Hypothalamus (tissue), 51 donors: ENCODE data around the gene GALNTL6.
A peak's percentile ranks its signal among the peaks of the same experiment; 100 is the strongest.
"Not testable (repeated sequence)": the region's sequence is repeated elsewhere in the genome, so short reads cannot be mapped to it uniquely, and the experiment has no call there.

ENCODE experiments used
- DNase-seq, 51 donors: peaks; one replicate each; lab custom pipeline; 2025; lab: John Stamatoyannopoulos, UW

GALNTL6 gene

GRCh38 chr4:173039617-173040577 is 1226.7 kb downstream of the GALNTL6 start:
- DNase-seq, result no peak

- DNase-seq, result no peak
Measured at GRCh38 chr4:173041482-173041881, 1228.3 kb downstream of the GALNTL6 start.

- not testable (repeated sequence) for DNase-seq
Measured at GRCh38 chr4:173042139-173042538, 1228.9 kb downstream of the GALNTL6 start.

GRCh38 chr4:173044340-173044739 is 1231.1 kb downstream of the GALNTL6 start:
- no peak for DNase-seq

GRCh38 chr4:173045571-173045970 is 1232.4 kb downstream of the GALNTL6 start:
- no peak for DNase-seq

- DNase-seq, result no peak
Measured at GRCh38 chr4:173046144-173046543, 1232.9 kb downstream of the GALNTL6 start.

- DNase-seq, result no peak
Measured at GRCh38 chr4:173046818-173047217, 1233.6 kb downstream of the GALNTL6 start.

GRCh38 chr4:173051232-173051631 is 1238.0 kb downstream of the GALNTL6 start:
- no peak for DNase-seq

- no peak for DNase-seq
Measured at GRCh38 chr4:173051716-173052115, 1238.5 kb downstream of the GALNTL6 start.

- DNase-seq, result no peak
Measured at GRCh38 chr4:173052439-173052838, 1239.2 kb downstream of the GALNTL6 start.

- DNase-seq, result no peak
Measured at GRCh38 chr4:173056271-173056670, 1243.1 kb downstream of the GALNTL6 start.

GRCh38 chr4:173056710-173057109 is 1243.5 kb downstream of the GALNTL6 start:
- DNase-seq, result no peak

- no peak for DNase-seq
Measured at GRCh38 chr4:173057442-173057841, 1244.2 kb downstream of the GALNTL6 start.

GRCh38 chr4:173057901-173058300 is 1244.7 kb downstream of the GALNTL6 start:
- peak in 1 of 51 donors; percentile 9 for DNase-seq

GRCh38 chr4:173061160-173061559 is 1248.0 kb downstream of the GALNTL6 start:
- DNase-seq, result no peak

- no peak for DNase-seq
Measured at GRCh38 chr4:173073939-173074500, 1260.8 kb downstream of the GALNTL6 start.

- peak in 3 of 51 donors; percentile 1 to 24 (median 5) for DNase-seq
Measured at GRCh38 chr4:173074501-173074946, 1261.3 kb downstream of the GALNTL6 start.

GRCh38 chr4:173076903-173077634 is 1263.9 kb downstream of the GALNTL6 start:
- DNase-seq, result no peak

GRCh38 chr4:173088144-173088543 is 1274.9 kb downstream of the GALNTL6 start:
- DNase-seq, result no peak
